Measurements from ENCODE around the gene TMEM18. TPM values are rescaled to one million over a fixed set of nuclear protein-coding genes. Genes with fewer than 3 reads are reported as not detected.

TMEM18 gene
- total RNA-seq, 4 donors from 2014 or later: 15.1 to 20.5 (median 17.1) TPM

- no peak overlapping the region for H3K4me3 ChIP-seq (ENCODE audit: low read depth, poor library complexity, severe bottlenecking)
- TF ChIP-seq, protein P1, sequence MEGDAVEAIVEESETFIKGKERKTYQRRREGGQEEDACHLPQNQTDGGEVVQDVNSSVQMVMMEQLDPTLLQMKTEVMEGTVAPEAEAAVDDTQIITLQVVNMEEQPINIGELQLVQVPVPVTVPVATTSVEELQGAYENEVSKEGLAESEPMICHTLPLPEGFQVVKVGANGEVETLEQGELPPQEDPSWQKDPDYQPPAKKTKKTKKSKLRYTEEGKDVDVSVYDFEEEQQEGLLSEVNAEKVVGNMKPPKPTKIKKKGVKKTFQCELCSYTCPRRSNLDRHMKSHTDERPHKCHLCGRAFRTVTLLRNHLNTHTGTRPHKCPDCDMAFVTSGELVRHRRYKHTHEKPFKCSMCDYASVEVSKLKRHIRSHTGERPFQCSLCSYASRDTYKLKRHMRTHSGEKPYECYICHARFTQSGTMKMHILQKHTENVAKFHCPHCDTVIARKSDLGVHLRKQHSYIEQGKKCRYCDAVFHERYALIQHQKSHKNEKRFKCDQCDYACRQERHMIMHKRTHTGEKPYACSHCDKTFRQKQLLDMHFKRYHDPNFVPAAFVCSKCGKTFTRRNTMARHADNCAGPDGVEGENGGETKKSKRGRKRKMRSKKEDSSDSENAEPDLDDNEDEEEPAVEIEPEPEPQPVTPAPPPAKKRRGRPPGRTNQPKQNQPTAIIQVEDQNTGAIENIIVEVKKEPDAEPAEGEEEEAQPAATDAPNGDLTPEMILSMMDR (IDR thresholded peaks at IDR 0.05): no peak
- no peak for TF ChIP-seq POLR2A (IDR thresholded peaks at IDR 0.05)
- intact Hi-C loops (cut with DNase I; ENCODE audit: low total_unique reads): no loop called here
- 94% methylated on average over 48 to 58 of the region's 58 CpGs for WGBS, 2 donors
- peak in 1 of 2 donors; percentile 57 for DNase-seq (ENCODE audit: low spot score in 2 of 2)
Observed at GRCh38 chr2:620471-621302, 56.5 kb downstream of the TMEM18 start.

GRCh38 chr2:620004-620403 lies 57.2 kb downstream of the TMEM18 start:
- H3K4me3 ChIP-seq (ENCODE audit: low read depth, poor library complexity, severe bottlenecking): no peak overlapping the region
- peak in 1 of 2 donors; percentile 72 for DNase-seq (ENCODE audit: low spot score in 2 of 2)
- intact Hi-C loops (cut with DNase I; ENCODE audit: low total_unique reads): no loop called here
- TF ChIP-seq, protein P1 (IDR thresholded peaks at IDR 0.05): no peak
- no peak for TF ChIP-seq POLR2A (IDR thresholded peaks at IDR 0.05)
- 64 to 86% methylated on average over 14 of the region's 14 CpGs for WGBS, 2 donors

- intact Hi-C loops (cut with DNase I; ENCODE audit: low total_unique reads): no loop called here
- WGBS, 2 donors: 85 to 88% methylated on average over 6 of the region's 6 CpGs
- TF ChIP-seq, protein P1 (IDR thresholded peaks at IDR 0.05): no peak
- TF ChIP-seq POLR2A (IDR thresholded peaks at IDR 0.05): no peak
Observed at GRCh38 chr2:618422-618990, 58.7 kb downstream of the TMEM18 start.

GRCh38 chr2:618005-618404 lies 59.2 kb downstream of the TMEM18 start:
- DNase-seq (ENCODE audit: low spot score in 2 of 2): no peak
- TF ChIP-seq, protein P1 (IDR thresholded peaks at IDR 0.05): no peak
- TF ChIP-seq POLR2A (IDR thresholded peaks at IDR 0.05): no peak
- H3K4me3 ChIP-seq (ENCODE audit: low read depth, poor library complexity, severe bottlenecking): no peak overlapping the region
- 83 to 86% methylated on average over 3 of the region's 3 CpGs for WGBS, 2 donors
- intact Hi-C loops (cut with DNase I; ENCODE audit: low total_unique reads): no loop called here

More at GRCh38 chr2:618422-618990, 58.7 kb downstream of the TMEM18 start:
- H3K4me3 ChIP-seq (ENCODE audit: low read depth, poor library complexity, severe bottlenecking): no peak overlapping the region
- DNase-seq (ENCODE audit: low spot score in 2 of 2): peak in 1 of 2 donors; percentile 40

All from lower leg skin (tissue), 4 donors.